Omental fat pad (tissue), 4 donors: ENCODE results near the gene ARHGEF17. TPM values are rescaled to one million over a fixed set of nuclear protein-coding genes. Genes with fewer than 3 reads are reported as not detected.

ENCODE experiments used
- ATAC-seq: fragments of 150-250 bp; one replicate; pipeline ENCODE4 v1.9.1; 2016; ENCODE audit warnings: mild to moderate bottlenecking, moderate library complexity; ENCODE audit not compliant: low FRiP score
- DNase-seq: peaks from one replicate; pipeline ENCODE4 v3.0.0-alpha.2; 2019; ENCODE audit warnings: low spot score
- CTCF ChIP-seq, 3 donors: fragments of 450-650 bp; IDR thresholded peaks; one replicate each; pipeline ENCODE4 v1.5.1; 2016 to 2017; ENCODE audit warnings: antibody characterized with exemption in 3 of 3, mild to moderate bottlenecking in 3 of 3, moderate library complexity in 2 of 3
- total RNA-seq, 4 donors: library from RNA; depleted of rRNA; stranded (reverse); fragments of >200 nt; gene quantifications; one replicate each; pipeline ENCODE4 v1.1.0, GENCODE V29; 2016

ARHGEF17 gene
- total RNA-seq, 4 donors from 2014 or later: 27.3 to 80.7 (median 31.9) TPM

- ATAC-seq (no peak), DNase-seq (no peak)
- no peak for TF ChIP-seq CTCF (IDR thresholded peaks at IDR 0.05)
These were observed 87.5 kb downstream of the ARHGEF17 start for GRCh38 chr11:73395297-73396208.

GRCh38 chr11:73396251-73396930 lies 88.3 kb downstream of the ARHGEF17 start:
- ATAC-seq (no peak), DNase-seq (no peak)
- TF ChIP-seq CTCF (IDR thresholded peaks at IDR 0.05): no peak

- DNase-seq (no peak), ATAC-seq (no peak)
- TF ChIP-seq CTCF (IDR thresholded peaks at IDR 0.05): no peak
These were observed 88.9 kb downstream of the ARHGEF17 start for GRCh38 chr11:73396985-73397384.

GRCh38 chr11:73397468-73398131 lies 89.5 kb downstream of the ARHGEF17 start:
- TF ChIP-seq CTCF (IDR thresholded peaks at IDR 0.05): no peak
- no peak for DNase-seq
- ATAC-seq: no peak

GRCh38 chr11:73398132-73398526 lies 90.1 kb downstream of the ARHGEF17 start:
- DNase-seq (no peak), ATAC-seq (no peak)
- no peak for TF ChIP-seq CTCF (IDR thresholded peaks at IDR 0.05)

GRCh38 chr11:73398721-73399120 lies 90.6 kb downstream of the ARHGEF17 start:
- ATAC-seq (no peak), DNase-seq (no peak)
- no peak for TF ChIP-seq CTCF (IDR thresholded peaks at IDR 0.05)
